Endothelial cell of umbilical vein (primary cell): ENCODE data around the gene LBHD2. TPM values are rescaled to one million over a fixed set of nuclear protein-coding genes. Genes with fewer than 3 reads are reported as not detected.

Experiments used
- BruUV-seq: library from RNA; stranded (reverse); fragments of 400-500 nt; replicated peaks from 2 replicates; lab custom pipeline; 2021; lab: Mats Ljungman, UMichigan
- CTCF ChIA-PET: fragments of 300-600, 350-600 bp; sonication (Branson Sonifier 250); formaldehyde crosslinking; loops from one replicate; lab custom pipeline; 2021; ENCODE audit warnings: antibody characterized with exemption, inconsistent platforms; lab: Charles Lee
- POLR2A ChIA-PET: fragments of 300-600, 350-600 bp; sonication (Branson Sonifier 250); formaldehyde crosslinking; loops from one replicate; lab custom pipeline; 2021; ENCODE audit warnings: antibody characterized with exemption, inconsistent platforms; lab: Charles Lee
- DNase-seq: peaks from one replicate; pipeline ENCODE4 v3.0.0-alpha.2; 2011; ENCODE audit warnings: low read depth, low spot score
- FAIRE-seq: peaks from 2 replicates; lab custom pipeline; 2011; peaks lifted over from hg19 to GRCh38; lab: Jason Lieb, UNC
- H2AFZ ChIP-seq: 2 replicates; pipeline ENCODE4 v1.6.0; 2012; ENCODE audit warnings: low read depth, low read length, control low read depth, inconsistent platforms
- H3K27ac ChIP-seq: 2 replicates; pipeline ENCODE4 v1.5.1; 2011; ENCODE audit warnings: low read depth, mild to moderate bottlenecking, control low read depth, low read length, moderate library complexity; ENCODE audit not compliant: insufficient read depth
- H3K27me3 ChIP-seq, 2 experiments: 2 replicates each; pipeline versions ENCODE4 v1.6.0 to v1.6.1; 2011; ENCODE audit warnings: low read length in 2 of 2, mixed read lengths in 1 of 2; ENCODE audit not compliant: control insufficient read depth in 2 of 2, insufficient read depth in 2 of 2
- H3K36me3 ChIP-seq, 2 experiments: 2 replicates in 1 of 2; 3 replicates in 1 of 2; pipeline ENCODE4 v1.5.1; 2011; ENCODE audit warnings: low read length in 2 of 2, mild to moderate bottlenecking in 1 of 2, moderate library complexity in 1 of 2; ENCODE audit not compliant: control insufficient read depth in 2 of 2, insufficient read depth in 2 of 2; ENCODE audit errors: extremely low read depth in 1 of 2
- H3K4me1 ChIP-seq: 3 replicates; pipeline ENCODE4 v1.5.1; 2011; ENCODE audit warnings: mild to moderate bottlenecking, low read length; ENCODE audit not compliant: control insufficient read depth, insufficient read depth; ENCODE audit errors: extremely low read depth
- H3K4me2 ChIP-seq: 2 replicates; pipeline ENCODE4 v1.6.1; 2011; ENCODE audit warnings: low read length, control low read depth, mixed read lengths; ENCODE audit not compliant: insufficient read depth
- H3K4me3 ChIP-seq, 3 experiments: fragments of 200-600 bp in 1 of 3; sonication (generic), shearing (Covaris generic) in 1 of 3; replicated peaks in 1 of 3; 2 replicates each; pipeline ENCODE4 v1.5.1; 2011 to 2016; ENCODE audit warnings: control low read depth in 3 of 3, low read length in 3 of 3, mild to moderate bottlenecking in 2 of 3, inconsistent platforms in 1 of 3, low read depth in 1 of 3, moderate library complexity in 1 of 3; ENCODE audit not compliant: insufficient read depth in 1 of 3
- H3K79me2 ChIP-seq: 2 replicates; pipeline ENCODE4 v1.6.0; 2012; ENCODE audit warnings: low read length, inconsistent platforms; ENCODE audit not compliant: control insufficient read depth, insufficient read depth
- H3K9ac ChIP-seq: replicated peaks from 2 replicates; pipeline ENCODE3; 2011; ENCODE audit warnings: low read length, control low read depth; ENCODE audit not compliant: insufficient read depth; ENCODE audit errors: extremely low read depth
- H3K9me1 ChIP-seq: replicated peaks from 3 replicates; pipeline ENCODE4 v1.6.0; 2011; ENCODE audit warnings: mild to moderate bottlenecking, low read length; ENCODE audit not compliant: control insufficient read depth, insufficient read depth; ENCODE audit errors: extremely low read depth
- H3K9me3 ChIP-seq: replicated peaks from 2 replicates; pipeline ENCODE4 v1.5.1; 2012; ENCODE audit warnings: low read length, inconsistent platforms; ENCODE audit not compliant: control insufficient read depth, insufficient read depth
- H4K20me1 ChIP-seq: replicated peaks from 2 replicates; pipeline ENCODE3; 2011; ENCODE audit warnings: mild to moderate bottlenecking, low read length; ENCODE audit not compliant: control insufficient read depth, insufficient read depth; ENCODE audit errors: extremely low read depth
- EZH2 ChIP-seq: IDR thresholded peaks from 2 replicates; pipeline ENCODE4 v1.6.1; 2012; ENCODE audit warnings: borderline replicate concordance, low read depth, mild to moderate bottlenecking, moderate library complexity, low read length, inconsistent platforms; ENCODE audit not compliant: severe bottlenecking
- FOS ChIP-seq: IDR thresholded peaks from 2 replicates; pipeline ENCODE4 v1.6.1; 2011; ENCODE audit warnings: mild to moderate bottlenecking, low read length, moderate library complexity, borderline replicate concordance; ENCODE audit not compliant: insufficient read depth
- GATA2 ChIP-seq: IDR thresholded peaks from 2 replicates; pipeline ENCODE4 v1.7.0; 2011; ENCODE audit warnings: low read depth, mild to moderate bottlenecking, moderate library complexity, mixed read lengths, low read length; ENCODE audit not compliant: insufficient read length, insufficient read depth
- JUN ChIP-seq: IDR thresholded peaks from 2 replicates; pipeline ENCODE4 v1.6.1; 2011; ENCODE audit warnings: borderline replicate concordance, low read depth; ENCODE audit not compliant: insufficient read length, insufficient read depth
- MAX ChIP-seq: IDR thresholded peaks from 2 replicates; pipeline ENCODE4 v1.6.1; 2011; ENCODE audit not compliant: insufficient read depth, insufficient read length
- MYC ChIP-seq: IDR thresholded peaks from one replicate; pipeline ENCODE4 v1.6.1; 2011; ENCODE audit warnings: mild to moderate bottlenecking, low read depth, low read length
- POLR2A ChIP-seq: IDR thresholded peaks from 2 replicates; pipeline ENCODE4 v1.6.1; 2012; ENCODE audit warnings: low read depth, mild to moderate bottlenecking, control low read depth, low read length
- POLR2AphosphoS5 ChIP-seq: IDR thresholded peaks from 2 replicates; pipeline ENCODE4 v1.6.1; 2012; ENCODE audit warnings: low read depth, mild to moderate bottlenecking, control low read depth, low read length, moderate library complexity; ENCODE audit not compliant: insufficient read depth
- dilution Hi-C: fragments of 300-500 bp; cut with MboI; formaldehyde crosslinking; loops from one replicate; pipeline ENCODE4 v1.15.0; 2019; ENCODE audit warnings: low sequenced_read_pairs; ENCODE audit not compliant: extremely low pct_ligation_motif_present
- intact Hi-C: fragments of 100-400 bp; cut with micrococcal nuclease; formaldehyde crosslinking; loops from one replicate; pipeline ENCODE4 v1.10.0; 2022
- polyA plus RNA-seq, 4 experiments: library from polyadenylated mRNA; depleted of rRNA in 3 of 4; stranded (reverse) in 3 of 4; unstranded in 1 of 4; fragments of >200 nt; gene quantifications; 2 replicates each; pipeline versions ENCODE4 v1.2.1 to v1.2.3, GENCODE V29; 2011 to 2012; ENCODE audit warnings: missing spikeins in 1 of 4
- total RNA-seq: library from RNA; stranded (reverse); gene quantifications from 2 replicates; pipeline ENCODE4 v1.2.3, GENCODE V29; 2021
- TF ChIP-seq, protein P1 (sequence below), 2 donors: IDR thresholded peaks; 1 replicate in 1 of 2; 2 replicates in 1 of 2; pipeline ENCODE4 v1.5.1; 2011; ENCODE audit warnings: low read length in 2 of 2, mild to moderate bottlenecking in 2 of 2, moderate library complexity in 2 of 2, control low read depth in 1 of 2, inconsistent platforms in 1 of 2, low read depth in 1 of 2; ENCODE audit not compliant: insufficient read depth in 1 of 2; ENCODE audit errors: extremely low read depth in 1 of 2

The LBHD2 gene
- total and polyA plus RNA-seq, 2 donors (not counting 3 experiments of a cell fraction or from before 2014, with no cell fraction given), result not detected

- Histone ChIP-seq H3K36me3 (no peaks in the 10 kb centered on the region), H4K20me1 (no peaks in the 10 kb centered on the region), H3K4me2 (no peak overlapping the region), H3K4me3 (no peak overlapping the region), H3K9ac (no peak overlapping the region), H3K27me3 (peaks cover 6 to 9% of the 10 kb centered on the region in 2 experiments), H3K9me1 (no peaks in the 10 kb centered on the region), H3K79me2 (no peaks in the 10 kb centered on the region), H2AFZ (no peak overlapping the region), H3K27ac (no peak overlapping the region), H3K4me1 (peaks cover 4% of the 10 kb centered on the region), H3K9me3 (no peaks in the 10 kb centered on the region)
- POLR2A ChIA-PET, result no interaction called here
- BruUV-seq, result no TSS peak
- dilution Hi-C loops (no loop called here), intact Hi-C loops (no loop called here)
- CTCF ChIA-PET, result interaction anchor here (1.1 to 1.9 kb wide), 7 partner anchors 9 to 115 kb away, joined by 3 to 12 read pairs (median 5); no protein-coding TSS in a partner anchor
- DNase-seq, result no peak
- TF ChIP-seq, protein P1, sequence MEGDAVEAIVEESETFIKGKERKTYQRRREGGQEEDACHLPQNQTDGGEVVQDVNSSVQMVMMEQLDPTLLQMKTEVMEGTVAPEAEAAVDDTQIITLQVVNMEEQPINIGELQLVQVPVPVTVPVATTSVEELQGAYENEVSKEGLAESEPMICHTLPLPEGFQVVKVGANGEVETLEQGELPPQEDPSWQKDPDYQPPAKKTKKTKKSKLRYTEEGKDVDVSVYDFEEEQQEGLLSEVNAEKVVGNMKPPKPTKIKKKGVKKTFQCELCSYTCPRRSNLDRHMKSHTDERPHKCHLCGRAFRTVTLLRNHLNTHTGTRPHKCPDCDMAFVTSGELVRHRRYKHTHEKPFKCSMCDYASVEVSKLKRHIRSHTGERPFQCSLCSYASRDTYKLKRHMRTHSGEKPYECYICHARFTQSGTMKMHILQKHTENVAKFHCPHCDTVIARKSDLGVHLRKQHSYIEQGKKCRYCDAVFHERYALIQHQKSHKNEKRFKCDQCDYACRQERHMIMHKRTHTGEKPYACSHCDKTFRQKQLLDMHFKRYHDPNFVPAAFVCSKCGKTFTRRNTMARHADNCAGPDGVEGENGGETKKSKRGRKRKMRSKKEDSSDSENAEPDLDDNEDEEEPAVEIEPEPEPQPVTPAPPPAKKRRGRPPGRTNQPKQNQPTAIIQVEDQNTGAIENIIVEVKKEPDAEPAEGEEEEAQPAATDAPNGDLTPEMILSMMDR (IDR thresholded peaks at IDR 0.05; ENCODE audit: extremely low read depth in 1 of 2, insufficient read depth in 1 of 2, low read depth in 1 of 2, low read length in 2 of 2), result no peak
- no peak for TF ChIP-seq EZH2
- no peak for TF ChIP-seq POLR2AphosphoS5
- TF ChIP-seq MAX, result no peak
- TF ChIP-seq POLR2A, result no peak
- TF ChIP-seq MYC, result no peak
- TF ChIP-seq FOS, result no peak
- TF ChIP-seq GATA2, result no peak
- TF ChIP-seq JUN, result no peak
- no peak for FAIRE-seq
Observed at GRCh38 chr14:103087343-103087835, 3.4 kb downstream of the LBHD2 start.
